GM21825 (cell line): ENCODE results near the gene NHSL1.

Source experiments
- ATAC-seq: cut with Tn5 transposase; IDR thresholded peaks from one replicate; pipeline ENCODE4 v1.9.1; 2021; ENCODE audit warnings: mild to moderate bottlenecking, moderate library complexity; ENCODE audit not compliant: unreplicated experiment

Gene NHSL1

DNA sequence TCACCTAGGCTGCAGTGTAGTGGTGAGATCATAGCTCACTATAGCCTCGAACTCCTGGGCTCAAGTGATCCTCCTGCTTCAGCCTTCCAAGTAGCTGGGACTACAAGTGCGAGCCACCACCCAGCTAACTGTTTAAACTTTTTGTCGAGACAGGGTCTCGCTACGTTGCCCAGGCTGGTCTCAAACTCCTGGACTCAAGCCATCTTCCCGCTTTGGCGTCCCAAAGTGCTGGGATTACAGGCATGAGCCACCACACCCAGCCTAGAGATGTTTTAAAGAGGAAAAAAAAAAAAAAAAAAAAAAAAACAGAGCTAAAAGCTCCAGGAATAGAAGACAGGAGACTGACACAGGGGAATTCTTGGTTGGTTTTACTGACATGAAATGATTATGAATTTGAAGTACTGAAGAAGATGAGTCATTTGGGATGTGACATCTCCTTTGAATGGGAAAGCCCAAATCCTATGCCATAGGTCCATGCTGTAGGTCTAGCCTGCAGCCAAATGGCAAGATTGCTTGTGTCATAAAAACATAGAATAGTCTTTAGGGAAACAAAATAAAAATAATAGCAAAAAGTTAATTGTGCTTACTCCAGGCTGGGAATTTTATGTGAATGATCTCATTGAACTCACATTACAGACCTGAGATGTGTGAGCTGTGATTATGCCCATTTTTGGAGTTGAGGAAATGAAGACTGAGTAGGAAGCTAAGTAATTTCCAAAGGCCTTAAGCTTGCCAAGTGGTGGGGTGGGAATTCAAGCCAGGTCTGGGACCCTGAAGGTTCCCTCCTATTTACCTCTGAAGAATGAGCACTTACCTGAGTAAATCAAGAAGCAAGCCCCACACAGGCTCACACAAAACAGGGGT lies 24.3 kb upstream of the NHSL1 start:
- ATAC-seq, result no peak

DNA sequence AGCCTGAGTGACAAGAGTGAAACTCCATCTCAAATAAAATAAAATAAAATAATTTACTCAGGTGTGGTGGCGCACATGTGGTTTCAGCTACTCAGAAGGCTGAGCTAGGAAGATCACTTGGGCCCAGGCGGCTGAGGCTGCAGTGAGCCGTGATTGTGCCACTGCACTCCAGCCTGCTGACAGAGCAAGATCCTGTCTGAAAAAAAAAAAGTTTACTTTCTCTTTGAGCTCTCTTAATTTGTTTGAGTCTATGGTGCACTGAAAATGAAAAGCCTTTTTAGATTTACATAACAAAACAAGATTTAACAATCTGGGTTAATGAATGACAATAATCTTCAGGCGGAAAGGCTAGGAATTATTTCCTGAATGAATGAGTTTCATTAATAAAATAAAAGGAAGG lies 23.3 kb upstream of the NHSL1 start:
- ATAC-seq, result no peak

GRCh38 chr6:138521790-138522189 lies 22.5 kb upstream of the NHSL1 start:
- no peak for ATAC-seq

GRCh38 chr6:138520463-138520862 lies 21.2 kb upstream of the NHSL1 start:
- ATAC-seq, result no peak

DNA sequence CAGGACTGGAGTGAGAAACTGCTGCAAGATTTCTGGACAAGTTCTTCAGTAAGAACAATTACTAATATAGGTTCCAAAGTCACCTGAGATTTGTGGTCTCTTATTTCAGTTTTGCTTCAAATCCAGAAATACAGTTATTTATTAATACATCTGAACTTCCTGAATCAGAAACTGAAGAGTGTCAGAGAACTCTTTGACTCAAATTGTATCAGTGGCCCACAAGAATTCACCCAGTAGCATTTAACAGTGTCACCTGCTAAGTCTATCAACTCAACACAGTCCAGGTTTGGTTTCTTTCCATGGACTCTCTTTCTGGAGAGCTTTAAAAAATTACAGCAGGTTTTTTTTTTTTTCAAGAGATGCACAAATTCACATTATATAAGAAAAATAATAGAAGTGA lies 18.8 kb upstream of the NHSL1 start:
- peak; percentile 31 for ATAC-seq

DNA sequence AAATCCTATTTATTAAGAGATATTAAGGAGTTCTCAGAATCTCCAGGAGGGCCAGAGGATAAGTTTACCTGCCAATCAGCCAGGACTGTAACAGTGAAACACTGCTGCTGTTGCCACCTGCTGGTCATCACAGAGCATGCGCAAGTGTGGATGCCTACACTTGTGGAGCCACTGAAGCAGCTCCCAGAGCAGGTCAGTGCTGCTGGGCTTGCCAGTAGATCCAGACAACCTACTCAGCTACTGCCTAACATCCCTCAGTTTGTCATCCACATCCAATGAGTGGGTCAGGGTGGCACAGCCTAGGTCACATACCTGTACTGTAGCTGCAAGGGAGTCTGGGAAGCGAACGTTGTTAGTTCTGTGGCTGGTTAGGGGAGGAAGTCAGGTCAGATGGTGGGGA lies 18.3 kb upstream of the NHSL1 start:
- ATAC-seq, result peak; percentile 96

- no peak for ATAC-seq
Measured at GRCh38 chr6:138515657-138516248, 16.5 kb upstream of the NHSL1 start.

DNA sequence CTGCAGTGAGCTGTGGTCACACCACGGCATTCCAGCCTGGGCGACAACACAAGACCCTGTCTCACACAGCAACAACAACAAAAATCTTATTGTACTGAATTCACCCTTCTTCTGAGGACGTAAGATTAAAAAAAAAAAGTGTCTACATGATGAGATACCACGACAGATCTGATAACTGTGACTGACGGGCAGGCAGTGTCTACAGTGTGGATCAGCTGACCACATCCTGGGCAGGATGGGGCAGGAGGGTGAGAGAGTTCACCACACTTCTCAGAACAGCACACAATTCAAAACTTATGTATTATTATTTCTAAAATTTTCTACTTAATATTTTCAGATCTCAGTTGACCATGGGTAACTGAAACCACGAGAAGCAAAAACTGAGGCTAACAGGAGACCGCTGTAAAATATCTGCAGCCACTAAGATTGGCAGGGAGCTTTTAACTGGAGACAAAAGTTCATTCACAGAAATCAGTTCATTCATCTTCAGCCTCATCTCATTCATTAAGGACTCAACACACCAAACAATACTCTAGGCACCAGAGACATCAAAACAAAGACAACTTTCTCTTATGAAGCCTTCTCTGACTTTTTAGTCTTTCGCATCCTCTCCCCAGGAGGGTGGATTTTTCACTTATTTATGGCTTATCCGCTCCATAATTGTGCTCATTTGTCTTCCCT lies 15.7 kb upstream of the NHSL1 start:
- ATAC-seq, result no peak

GRCh38 chr6:138512609-138513008 lies 13.3 kb upstream of the NHSL1 start:
- ATAC-seq, result no peak

GRCh38 chr6:138510093-138510492 lies 10.8 kb upstream of the NHSL1 start:
- no peak for ATAC-seq

DNA sequence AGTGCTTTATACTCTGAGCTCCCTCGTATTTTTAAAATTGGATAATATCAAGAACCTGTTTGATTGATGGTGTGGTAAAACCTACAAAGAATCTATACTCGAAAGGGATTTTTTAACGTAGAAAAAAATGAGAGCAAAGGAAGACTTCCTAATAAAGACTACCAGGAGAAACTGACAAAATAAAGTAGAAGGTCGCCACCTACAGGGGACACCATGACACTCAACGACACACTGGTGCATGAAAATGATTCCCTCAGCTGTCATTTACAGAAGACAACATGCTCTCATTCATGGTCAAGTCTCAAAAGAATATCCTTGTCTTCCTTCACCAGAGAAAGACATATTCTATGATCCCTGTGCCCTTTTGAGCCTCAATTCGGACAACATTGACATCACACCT lies 10.1 kb upstream of the NHSL1 start:
- ATAC-seq, result no peak

- no peak for ATAC-seq
Measured at GRCh38 chr6:138508676-138508988, 9.3 kb upstream of the NHSL1 start.

GRCh38 chr6:138507977-138508675 lies 8.8 kb upstream of the NHSL1 start:
- no peak for ATAC-seq

- ATAC-seq, result no peak
Measured at GRCh38 chr6:138504764-138505689, 5.7 kb upstream of the NHSL1 start.

- no peak for ATAC-seq
Measured at GRCh38 chr6:138503881-138504680, 4.8 kb upstream of the NHSL1 start.

DNA sequence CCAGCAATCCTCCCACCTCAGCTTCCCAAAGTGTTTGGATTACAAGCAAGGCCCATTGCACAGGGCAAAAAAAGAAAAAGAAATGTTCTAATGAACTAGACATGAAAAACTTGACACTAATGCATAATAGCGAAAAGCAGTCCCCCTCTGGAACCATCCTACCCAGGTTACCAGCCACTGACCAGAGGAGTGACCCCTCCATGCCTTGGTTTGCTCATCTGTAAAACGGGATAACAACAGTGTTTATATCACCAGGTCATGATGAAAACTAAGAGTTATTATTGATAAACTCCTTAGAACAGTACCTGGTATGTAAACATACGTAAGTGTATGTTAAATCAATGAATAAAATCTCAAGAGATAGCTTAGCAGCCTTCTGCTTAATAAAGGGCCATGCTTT lies 3.3 kb upstream of the NHSL1 start:
- no peak for ATAC-seq

GRCh38 chr6:138500867-138501446 lies 1.7 kb upstream of the NHSL1 start:
- ATAC-seq, result no peak

DNA sequence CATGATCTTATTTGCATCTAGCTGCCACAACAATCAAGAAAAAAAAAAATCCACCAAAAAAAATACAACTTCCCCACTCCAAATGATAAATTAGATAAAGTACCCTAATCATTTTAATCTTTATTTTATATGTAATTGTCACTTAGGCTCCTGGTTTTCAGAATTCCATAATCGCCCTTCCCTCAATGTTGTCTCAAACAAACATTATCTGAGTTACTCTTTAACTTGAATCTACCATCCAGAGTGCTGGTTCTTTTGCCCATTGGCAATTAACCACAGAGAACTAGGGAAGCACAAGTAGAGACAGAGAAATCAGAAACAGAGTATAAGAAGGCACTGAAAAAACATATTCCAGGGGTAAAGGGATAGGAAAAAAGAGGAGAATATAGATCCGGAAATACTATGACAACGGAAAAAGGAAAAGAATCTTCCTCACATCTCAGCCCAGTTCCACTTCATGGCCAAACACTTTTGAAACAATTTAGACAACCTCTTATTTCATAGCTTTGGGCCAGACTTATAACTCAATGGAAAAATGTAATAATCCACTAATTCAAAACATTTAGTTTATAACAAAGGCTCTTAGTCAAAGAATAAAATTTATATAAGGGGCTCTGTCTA lies 861 bp upstream of the NHSL1 start:
- ATAC-seq, result no peak
